IMR-90 (cell line): Measurements from ENCODE around the gene TSKU.

Source experiments
- CEBPB ChIP-seq: IDR thresholded peaks from 2 replicates; pipeline ENCODE4 v1.6.1; 2012; ENCODE audit warnings: low read depth, low read length, improper control_type of control experiment
- CHD1 ChIP-seq: IDR thresholded peaks from 2 replicates; pipeline ENCODE4 v1.6.1; 2012; ENCODE audit warnings: low read depth, low read length, improper control_type of control experiment
- FOS ChIP-seq: fragments of 150-350 bp; IDR thresholded peaks from 2 replicates; pipeline ENCODE4 v1.6.1; 2016; ENCODE audit warnings: low read depth, low read length
- MAFK ChIP-seq: IDR thresholded peaks from 2 replicates; pipeline ENCODE4 v1.6.1; 2012; ENCODE audit warnings: low read depth, low read length, improper control_type of control experiment
- MAZ ChIP-seq: IDR thresholded peaks from 2 replicates; pipeline ENCODE4 v1.6.1; 2012; ENCODE audit warnings: low read depth, mild to moderate bottlenecking, low read length, improper control_type of control experiment, moderate library complexity, borderline replicate concordance
- POLR2A ChIP-seq: IDR thresholded peaks from 2 replicates; pipeline ENCODE4 v1.6.1; 2012; ENCODE audit warnings: mild to moderate bottlenecking, low read depth, low read length
- RAD21 ChIP-seq: IDR thresholded peaks from 2 replicates; pipeline ENCODE4 v1.6.1; 2012; ENCODE audit warnings: low read length, improper control_type of control experiment
- SMC3 ChIP-seq: fragments of 150-350 bp; IDR thresholded peaks from 2 replicates; pipeline ENCODE4 v1.6.1; 2016; ENCODE audit warnings: low read depth, mild to moderate bottlenecking, antibody characterized with exemption, low read length, moderate library complexity
- USF2 ChIP-seq: fragments of 150-350 bp; IDR thresholded peaks from 2 replicates; pipeline ENCODE4 v1.6.1; 2017; ENCODE audit warnings: mild to moderate bottlenecking, antibody characterized with exemption, low read length, low read depth
- TF ChIP-seq, protein P1 (sequence below): conservative IDR thresholded peaks from 2 replicates; pipeline ENCODE4 v1.5.1; 2012; ENCODE audit warnings: mild to moderate bottlenecking, low read depth, low read length, improper control_type of control experiment
- TF ChIP-seq, protein P2 (sequence below): fragments of 150-350 bp; IDR thresholded peaks from 2 replicates; pipeline ENCODE4 v1.6.1; 2016; ENCODE audit warnings: low read depth, mild to moderate bottlenecking, low read length, moderate library complexity, borderline replicate concordance

DNA sequence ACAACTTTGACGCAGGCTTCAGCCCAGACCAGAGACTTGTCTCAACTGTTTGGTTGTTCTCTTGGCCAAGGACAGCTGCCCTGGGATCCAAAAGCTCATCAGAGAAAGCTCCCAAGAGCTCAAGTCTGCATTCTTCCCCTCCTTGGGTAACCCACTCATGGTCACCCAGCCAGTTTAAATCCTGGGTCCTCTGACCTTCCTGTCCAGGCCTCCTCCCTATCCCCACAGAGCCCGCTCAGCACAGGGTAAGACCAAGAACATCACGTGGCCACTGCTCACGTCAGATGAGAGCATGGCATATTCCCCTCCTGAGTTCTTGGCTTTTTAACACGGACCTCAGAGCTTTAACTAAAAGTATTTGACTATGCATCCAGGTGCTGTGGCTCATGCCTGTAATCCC, 25.8 kb downstream of the TSKU start:
- TF ChIP-seq, protein P1, sequence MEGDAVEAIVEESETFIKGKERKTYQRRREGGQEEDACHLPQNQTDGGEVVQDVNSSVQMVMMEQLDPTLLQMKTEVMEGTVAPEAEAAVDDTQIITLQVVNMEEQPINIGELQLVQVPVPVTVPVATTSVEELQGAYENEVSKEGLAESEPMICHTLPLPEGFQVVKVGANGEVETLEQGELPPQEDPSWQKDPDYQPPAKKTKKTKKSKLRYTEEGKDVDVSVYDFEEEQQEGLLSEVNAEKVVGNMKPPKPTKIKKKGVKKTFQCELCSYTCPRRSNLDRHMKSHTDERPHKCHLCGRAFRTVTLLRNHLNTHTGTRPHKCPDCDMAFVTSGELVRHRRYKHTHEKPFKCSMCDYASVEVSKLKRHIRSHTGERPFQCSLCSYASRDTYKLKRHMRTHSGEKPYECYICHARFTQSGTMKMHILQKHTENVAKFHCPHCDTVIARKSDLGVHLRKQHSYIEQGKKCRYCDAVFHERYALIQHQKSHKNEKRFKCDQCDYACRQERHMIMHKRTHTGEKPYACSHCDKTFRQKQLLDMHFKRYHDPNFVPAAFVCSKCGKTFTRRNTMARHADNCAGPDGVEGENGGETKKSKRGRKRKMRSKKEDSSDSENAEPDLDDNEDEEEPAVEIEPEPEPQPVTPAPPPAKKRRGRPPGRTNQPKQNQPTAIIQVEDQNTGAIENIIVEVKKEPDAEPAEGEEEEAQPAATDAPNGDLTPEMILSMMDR: no peak
- TF ChIP-seq RAD21: no peak
- no peak for TF ChIP-seq POLR2A
- no peak for TF ChIP-seq SMC3
- no peak for TF ChIP-seq CEBPB
- TF ChIP-seq, protein P2, sequence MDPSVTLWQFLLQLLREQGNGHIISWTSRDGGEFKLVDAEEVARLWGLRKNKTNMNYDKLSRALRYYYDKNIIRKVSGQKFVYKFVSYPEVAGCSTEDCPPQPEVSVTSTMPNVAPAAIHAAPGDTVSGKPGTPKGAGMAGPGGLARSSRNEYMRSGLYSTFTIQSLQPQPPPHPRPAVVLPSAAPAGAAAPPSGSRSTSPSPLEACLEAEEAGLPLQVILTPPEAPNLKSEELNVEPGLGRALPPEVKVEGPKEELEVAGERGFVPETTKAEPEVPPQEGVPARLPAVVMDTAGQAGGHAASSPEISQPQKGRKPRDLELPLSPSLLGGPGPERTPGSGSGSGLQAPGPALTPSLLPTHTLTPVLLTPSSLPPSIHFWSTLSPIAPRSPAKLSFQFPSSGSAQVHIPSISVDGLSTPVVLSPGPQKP: no peak
- no peak for TF ChIP-seq MAZ
- TF ChIP-seq MAFK: no peak
- TF ChIP-seq FOS: no peak
- no peak for TF ChIP-seq CHD1
- no peak for TF ChIP-seq USF2
